GM18507 (cell line): ENCODE data around the gene TIMM8A.

Experiments
- DNase-seq: peaks from one replicate; pipeline ENCODE4 v3.0.0; 2011; ENCODE audit warnings: low read depth; ENCODE audit not compliant: insufficient read length; ENCODE audit errors: extremely low spot score
- FAIRE-seq: peaks from 2 replicates; lab custom pipeline; 2011; peaks lifted over from hg19 to GRCh38; lab: Jason Lieb, UNC

TIMM8A gene, protein sequence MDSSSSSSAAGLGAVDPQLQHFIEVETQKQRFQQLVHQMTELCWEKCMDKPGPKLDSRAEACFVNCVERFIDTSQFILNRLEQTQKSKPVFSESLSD

DNA sequence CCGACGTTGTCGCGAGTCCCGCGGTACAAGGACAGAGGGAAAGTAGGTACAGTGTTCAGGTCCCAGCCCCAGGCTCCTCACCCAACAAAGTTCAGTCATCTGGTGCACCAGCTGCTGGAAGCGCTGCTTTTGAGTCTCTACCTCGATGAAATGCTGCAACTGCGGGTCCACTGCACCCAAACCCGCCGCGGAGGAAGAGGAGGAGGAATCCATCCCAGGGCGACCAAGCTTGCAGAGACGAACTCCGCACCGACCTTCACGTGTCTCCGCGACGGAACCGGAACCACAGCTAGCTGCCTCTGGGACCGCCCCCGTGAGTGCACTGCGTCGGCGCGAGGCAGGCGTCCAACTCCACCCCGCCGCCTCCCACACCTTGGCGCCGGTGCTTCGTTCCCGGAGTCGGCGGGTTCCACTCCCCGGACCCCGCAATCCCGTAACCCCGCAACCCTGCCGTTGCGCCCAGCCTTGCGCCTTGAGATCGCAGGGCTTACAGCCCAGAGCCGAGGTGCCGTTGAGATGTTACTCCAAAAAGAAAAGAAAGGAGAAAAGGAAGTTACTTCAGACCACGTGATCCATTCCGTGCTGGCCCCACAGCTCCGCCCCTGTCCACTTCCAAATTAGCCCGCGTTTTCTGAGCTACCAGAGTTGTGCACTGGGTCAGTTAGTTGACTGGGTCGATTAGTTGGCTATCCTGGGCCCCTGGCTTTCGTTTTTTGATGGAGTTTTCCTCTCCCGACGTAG, at the start of gene TIMM8A:
Gene TIMM8A, minus strand, starts transcription at position 291 of the 741 bp plus-strand sequence. Its CDS starts 78 bp downstream, at position 213.
- DNase-seq: peak; percentile 67
- FAIRE-seq: peak; percentile 86

DNA sequence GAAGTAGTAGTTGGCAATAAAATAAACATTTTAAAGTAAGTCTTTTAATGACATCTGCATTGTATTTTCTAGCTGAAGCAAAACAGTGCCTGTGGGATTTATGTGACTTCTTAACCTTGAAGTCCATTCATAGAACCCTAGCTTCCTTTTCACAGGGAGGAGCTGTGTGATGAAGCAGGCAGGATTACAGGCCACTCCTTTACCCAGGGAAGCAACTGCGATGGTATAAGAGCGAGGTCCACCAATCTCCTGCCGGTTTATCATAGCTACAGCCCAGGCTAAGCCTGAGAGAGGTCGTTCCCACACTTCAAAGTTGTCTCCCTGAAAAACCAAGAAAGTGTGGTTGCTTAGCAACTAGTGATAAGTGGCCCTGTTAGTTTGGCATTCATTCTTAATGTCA, 49.2 kb upstream of the TIMM8A start:
- no peak for FAIRE-seq

DNA sequence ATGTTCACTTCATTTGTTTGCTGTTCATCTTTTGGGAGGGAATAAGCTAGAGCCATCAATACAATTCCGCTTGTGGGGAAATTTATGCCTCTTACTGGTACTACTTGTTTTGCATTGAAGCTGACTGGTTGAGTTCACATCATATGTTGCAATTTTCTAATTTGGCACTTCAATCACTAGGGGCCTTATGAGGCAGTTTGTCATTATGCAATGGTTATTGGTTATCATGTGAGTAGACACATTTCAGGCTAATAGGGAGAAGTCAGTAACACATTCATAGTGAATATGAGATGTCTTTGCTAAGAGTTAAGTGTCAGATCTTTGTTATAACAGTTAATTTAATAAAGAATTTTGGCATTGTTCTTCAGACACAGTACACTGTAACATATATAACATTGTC, 47.2 kb upstream of the TIMM8A start:
- no peak for DNase-seq
- FAIRE-seq: no peak

More for the DNA sequence above, 49.2 kb upstream of the TIMM8A start:
- no peak for DNase-seq

DNA sequence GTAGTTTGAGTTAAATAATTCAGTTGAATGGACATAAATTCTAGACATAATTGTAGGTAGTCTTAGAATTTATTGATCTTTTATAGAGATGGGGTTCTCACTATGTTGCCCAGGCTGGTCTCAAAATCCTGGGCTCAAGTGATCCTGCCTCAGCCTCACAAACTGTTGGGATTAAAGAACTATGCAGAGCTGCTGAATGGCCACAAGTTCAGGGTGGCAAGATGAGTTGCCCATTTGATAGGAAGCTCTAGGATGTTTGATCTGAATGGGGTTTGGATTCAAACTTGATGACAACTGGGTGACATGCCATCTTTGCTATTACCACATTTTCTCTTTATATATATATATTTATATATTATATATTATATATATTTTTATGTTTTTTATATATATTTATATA, 45.8 kb upstream of the TIMM8A start:
- no peak for DNase-seq
- no peak for FAIRE-seq

DNA sequence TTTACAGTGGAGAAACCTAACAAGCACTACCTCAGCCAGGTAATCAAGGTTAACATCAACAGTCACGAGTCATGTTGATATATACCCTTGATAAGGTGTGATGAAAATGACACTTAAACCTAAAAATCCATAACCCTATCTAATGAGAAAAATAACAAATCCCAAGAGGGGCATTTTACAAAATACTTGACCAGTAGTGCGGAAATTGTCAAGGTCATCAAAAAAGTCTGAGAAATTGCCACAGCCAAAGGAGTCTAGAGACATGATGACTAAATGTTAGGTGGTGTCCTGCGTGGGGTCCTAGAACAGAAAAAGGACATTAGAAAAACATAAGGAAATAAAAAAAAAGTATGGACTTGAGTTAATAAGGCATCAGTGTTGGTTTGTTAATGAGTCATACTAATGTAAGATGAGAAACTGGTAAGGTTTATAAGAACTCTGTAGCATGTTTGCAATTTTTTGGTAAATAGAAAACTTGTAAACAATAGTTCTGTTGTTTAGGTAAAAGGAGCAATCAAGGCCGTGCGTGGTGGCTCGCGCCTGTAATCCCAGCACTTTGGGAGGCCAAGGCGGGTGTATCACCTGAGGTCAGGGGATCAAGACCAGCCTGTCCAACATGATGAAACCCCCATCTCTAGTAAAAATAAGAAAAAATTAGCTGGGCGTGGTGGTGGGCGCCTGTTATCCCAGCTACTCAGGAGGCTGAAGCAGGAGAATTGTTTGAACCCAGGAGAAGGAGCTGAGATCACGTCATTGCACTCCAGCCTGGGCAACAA, 45.2 kb upstream of the TIMM8A start:
- FAIRE-seq (no peak), DNase-seq (no peak)

DNA sequence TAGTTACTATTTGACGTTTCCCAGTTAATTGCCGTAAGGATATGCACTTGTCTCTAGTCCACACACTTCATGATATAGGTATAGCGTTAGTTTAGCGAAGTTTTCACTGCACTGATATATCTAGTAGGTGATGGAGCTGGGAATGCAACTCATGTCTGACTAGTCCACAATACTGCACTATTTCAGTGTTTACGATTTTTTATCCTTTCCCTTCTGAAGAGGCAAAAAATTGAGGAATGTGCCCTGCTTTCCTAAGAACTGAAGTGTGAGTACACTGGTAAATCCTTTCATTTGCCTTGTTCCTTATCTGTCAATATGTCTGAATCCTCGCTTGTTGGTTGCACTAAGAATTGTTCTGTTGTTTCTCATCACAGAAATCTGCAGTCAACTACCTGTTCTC, 43.3 kb upstream of the TIMM8A start:
- DNase-seq: no peak
- no peak for FAIRE-seq

DNA sequence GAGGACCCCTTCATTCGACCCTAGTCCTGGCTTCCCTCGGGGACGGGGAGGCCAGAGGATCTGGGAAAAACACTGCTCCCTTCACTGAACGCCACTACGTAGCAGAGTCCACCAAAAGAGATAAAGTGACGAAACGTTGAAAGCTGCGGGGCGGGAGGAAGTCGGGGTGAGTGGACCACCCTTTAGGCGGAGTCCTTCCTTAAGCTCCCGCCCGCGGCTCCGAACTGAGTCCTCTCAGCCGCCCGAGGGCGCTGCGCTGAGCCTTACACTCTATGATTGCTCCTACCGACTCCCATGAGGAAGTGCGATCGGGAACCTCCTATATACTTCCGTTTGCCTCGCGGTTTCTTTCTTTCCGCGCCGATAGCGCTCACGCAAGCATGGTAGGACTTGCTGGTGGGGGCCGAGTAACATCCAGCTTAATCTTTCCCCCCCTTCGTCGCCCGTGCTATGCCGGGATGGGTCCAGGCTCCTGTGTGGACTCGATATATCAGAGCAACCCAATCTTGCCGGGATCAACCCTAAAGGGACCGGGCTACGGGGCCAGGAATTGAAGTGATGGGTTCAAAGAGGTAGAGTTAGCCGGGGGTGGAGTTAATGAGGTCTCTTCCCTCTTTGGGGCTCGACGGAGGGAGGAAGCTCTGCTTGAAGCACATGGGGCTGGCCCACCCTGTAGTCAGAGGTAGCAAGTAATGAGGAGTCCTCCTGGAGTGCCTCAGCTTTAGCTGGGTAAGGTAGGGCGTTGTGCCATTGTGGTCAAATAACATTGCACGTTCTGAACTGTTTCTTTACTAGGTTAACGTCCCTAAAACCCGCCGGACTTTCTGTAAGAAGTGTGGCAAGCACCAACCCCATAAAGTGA, 42.4 kb upstream of the TIMM8A start, which contains the start of gene RPL36A:
Gene RPL36A, plus strand, starts transcription at position 348 of the 862 bp plus-strand sequence. Its CDS starts 33 bp downstream, at position 381.
- FAIRE-seq (peak; percentile 95), DNase-seq (peak; percentile 44)

DNA sequence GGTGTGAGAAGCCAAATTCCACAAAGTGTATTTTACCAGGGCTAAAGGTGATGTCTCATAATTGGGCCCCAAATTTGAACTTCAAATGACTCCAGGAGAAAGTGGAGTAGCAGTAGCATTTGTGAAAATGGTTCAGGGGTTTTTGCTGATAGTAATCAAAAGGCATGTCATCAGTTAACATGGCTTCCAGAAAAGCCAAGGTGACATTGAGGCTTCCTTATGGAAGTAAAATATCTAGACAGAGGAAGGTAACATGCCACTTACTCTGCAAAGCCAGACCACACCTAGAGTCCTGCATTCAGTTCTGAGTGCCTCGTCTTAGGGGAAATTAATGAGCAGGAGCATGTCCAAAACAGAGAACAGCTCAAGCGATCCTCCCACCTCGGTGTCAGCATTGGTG, 40.1 kb upstream of the TIMM8A start:
- DNase-seq (no peak), FAIRE-seq (no peak)

DNA sequence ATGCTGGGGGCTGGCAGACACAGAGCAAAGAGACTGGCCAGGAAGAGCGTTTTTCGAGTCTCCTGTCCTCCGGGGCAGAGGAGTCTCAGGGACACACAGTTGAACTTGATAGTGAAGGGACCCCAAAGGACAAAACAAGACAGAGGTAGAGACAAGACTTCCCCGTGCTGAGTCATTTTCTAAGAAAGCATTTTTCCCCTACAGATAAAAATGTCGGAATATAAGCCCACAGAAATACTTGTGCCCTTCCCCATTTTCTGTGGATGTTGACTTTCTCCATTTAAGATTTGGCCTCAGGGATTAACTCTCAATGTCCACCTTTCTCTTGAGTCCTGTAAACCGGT, 38.0 kb upstream of the TIMM8A start:
- peak; percentile 9 for FAIRE-seq
- DNase-seq: no peak

DNA sequence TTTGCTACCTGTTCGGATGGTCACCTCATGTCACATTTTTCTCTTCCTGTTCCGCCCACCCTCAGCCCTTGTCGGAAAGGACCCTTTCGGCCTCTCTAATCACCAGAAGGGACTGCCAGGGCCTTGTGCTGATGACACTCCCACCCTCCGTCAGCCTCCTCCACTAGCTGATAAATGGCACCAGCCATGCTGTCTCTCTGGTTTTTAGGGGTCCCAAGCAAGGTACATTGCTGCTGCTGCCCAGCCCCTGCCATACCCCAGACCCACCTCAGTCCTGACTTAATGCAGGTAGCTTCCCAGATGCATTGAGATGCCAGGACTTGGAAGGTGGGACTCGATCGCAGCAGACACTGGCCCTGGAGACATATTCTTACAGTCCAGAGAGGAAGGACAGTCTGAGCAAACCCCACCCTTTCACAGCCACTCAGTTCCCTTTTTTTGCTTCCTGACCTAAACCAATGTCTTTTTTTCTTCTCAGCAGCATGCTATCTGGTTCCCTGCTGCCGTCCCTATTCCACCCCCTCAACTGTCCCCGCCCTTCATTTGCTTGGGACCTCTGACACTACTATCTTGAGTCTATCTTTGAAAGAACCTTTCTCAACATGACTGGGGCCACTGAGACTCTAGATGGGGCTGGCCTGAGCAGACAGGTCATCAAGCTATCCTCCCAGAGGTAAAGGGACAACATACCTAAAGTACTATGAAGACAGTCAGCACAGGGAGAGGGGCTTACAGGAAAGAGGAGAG, 37.4 kb upstream of the TIMM8A start, which contains the start of gene BTK:
Gene BTK, minus strand, starts transcription at position 397 of the 747 bp plus-strand sequence. CDS start 10,907 bp downstream, outside the sequence.
- FAIRE-seq (peak; percentile 98), DNase-seq (no peak)

DNA sequence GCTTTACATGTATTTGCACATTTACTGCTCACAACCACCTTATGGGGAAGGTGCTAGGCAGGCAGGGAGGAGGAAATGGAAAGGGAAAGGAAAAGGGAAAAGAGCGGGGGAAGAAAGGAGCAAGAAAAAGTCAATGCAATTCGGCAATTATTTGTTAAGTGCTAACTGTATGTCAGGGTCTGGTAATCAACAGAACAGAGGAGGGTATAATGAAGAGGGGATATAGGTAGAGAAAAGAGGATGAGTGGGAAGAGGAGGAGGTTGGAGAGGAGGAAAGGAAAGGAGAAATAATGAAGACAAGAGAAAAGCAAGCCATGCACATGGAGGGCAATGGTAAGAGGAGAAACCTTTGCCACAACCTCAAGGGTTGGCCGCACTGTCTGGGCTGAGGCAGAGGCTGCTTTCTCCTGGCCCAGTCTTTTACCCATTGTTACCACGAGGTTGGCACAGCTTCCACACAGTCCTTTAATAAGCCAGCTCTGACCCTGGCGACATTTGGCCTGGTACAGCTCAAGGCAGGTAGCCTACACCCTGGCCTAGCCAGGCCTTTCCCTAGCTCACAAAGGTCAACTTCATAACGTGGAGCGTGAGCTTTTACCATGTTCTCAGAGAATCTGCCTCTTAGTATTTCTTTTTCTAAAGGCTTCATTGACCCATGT, 36.6 kb upstream of the TIMM8A start:
- peak; percentile 55 for FAIRE-seq

DNA sequence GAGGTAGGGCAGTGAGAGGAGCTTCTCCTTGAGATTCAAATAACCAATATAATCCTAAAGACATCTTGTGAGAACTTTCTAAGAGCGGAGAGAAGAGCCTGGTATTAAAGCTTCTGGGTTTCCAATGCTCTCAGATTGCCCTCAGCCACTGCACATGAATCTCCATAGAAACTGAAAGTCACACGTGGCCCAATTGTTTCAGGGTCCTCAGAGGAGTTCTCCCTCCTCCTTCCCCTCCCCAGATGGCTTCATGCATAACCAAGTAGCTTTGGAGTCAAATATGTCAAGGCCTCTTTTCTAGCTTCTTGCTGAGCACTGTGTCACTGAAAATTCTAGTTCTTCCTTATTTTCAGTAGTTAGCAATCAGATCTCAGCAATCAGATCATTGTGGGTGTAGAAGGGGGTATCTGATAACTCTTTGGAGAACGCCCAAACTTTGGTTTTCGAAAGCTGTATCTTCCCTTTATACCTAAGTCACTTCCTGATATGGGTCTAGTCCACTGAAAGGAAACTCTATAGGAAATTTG, 35.2 kb upstream of the TIMM8A start:
- DNase-seq (no peak), FAIRE-seq (peak; percentile 99)

More for the DNA sequence above, 36.6 kb upstream of the TIMM8A start:
- no peak for DNase-seq

DNA sequence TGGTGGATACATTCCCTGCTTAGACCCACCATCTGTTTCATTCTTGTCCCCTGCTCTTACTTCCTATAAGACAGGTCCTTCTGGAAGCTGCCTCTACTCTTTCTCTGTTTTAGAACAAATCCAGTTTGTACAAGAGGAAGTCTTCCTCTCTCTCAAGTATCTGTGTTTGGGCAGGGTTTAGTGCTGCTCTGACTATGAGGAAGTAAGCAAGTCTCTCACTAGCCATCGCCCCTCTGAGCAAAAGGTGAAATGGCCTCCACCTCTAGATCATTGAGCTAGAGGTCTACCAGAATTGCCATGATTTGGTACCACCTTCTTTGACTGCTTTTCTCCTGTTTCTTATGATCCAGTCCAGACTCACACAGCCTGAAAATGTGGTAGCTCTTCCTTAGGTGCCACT, 29.0 kb upstream of the TIMM8A start:
- peak; percentile 5 for FAIRE-seq
- no peak for DNase-seq

DNA sequence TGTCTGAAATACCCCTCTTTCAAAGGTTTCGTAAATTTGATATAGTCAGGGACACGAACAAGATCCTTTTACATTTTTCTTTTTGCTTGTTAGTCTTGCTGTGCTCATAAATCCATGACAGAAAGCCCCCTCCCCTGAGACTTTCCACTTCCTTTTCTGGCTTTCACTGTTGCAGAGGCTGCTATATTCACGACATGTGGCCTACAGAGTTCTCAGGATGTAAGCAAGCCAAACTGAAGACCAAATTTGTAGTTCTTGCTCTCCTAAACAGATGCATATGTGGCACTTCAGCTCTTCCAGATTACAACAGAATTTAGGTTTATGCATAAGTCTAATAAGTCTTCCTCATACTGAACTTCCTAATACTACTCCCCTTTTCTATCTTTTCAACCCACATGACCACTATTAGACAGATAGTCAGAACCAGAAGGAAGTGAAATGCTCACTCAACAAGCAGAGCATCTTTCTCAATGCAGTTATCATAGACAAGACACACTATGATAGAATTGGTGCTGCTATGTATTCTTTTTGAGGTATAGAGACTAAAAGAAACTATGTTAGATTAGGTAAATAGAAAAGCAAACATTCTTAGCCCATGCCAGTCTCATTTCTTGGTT, 22.5 kb upstream of the TIMM8A start:
- FAIRE-seq: peak; percentile 75
- no peak for DNase-seq

DNA sequence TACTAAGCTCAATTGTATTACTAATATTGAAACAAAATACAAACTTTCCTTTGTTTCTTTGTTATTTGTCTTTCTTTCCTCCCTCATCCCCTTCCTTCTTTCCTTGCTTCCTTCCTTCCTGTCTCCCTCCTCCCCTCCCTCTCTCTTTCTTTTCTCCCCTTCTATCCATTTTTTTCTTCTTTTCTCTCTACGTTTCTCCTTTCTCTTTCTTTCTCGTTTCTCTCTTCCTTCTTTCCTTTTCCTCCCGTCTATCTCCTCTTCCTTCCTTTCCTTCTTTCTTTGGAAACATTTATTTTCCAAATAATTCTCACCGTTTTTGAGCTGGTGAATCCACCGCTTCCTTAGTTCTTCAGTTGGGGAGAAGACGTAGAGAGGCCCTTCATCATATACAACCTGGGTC, 21.1 kb upstream of the TIMM8A start:
- FAIRE-seq (peak; percentile 5), DNase-seq (no peak)

DNA sequence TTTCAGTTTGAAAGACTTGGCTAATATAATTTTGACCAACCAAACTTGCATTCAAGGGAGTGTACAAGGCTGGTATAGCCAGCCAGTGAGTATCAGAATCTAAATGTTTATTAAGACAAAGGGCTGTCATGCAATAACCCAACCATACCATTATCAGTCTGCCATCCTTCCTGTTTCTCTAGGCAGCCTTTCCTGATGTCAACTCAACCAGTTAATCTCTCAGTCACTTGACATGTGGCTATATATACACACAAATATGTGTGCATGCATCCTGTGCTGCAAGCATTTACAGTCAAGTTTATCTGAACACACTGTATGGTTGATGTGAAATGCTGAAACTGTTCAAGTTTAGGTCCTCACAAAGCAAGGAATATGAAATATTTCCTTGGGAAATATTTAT, 20.3 kb upstream of the TIMM8A start:
- DNase-seq: no peak
- peak; percentile 41 for FAIRE-seq

DNA sequence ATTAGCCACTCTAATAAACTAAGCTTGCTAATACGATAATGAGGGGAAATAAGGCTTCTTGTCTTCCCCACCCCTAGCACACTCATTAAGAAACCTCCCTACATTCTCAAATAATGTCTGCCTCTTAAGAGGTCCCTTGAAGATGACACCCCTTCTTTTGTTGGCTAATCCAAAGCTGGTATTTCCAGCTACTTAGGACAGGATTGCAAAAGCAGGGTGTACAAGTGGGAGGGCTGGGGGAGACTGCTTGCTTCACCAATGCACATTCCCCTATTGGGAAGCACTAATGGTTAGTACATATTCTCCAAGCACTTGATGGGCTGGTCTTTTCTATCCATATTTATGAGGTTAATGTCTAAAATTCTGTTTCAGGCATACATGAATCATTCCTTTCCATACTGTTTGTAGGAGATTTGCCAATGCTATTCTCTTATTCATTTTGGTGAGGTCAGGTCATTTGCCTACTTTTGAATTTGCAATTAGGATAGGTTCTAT, 16.8 kb upstream of the TIMM8A start:
- FAIRE-seq (no peak), DNase-seq (no peak)

DNA sequence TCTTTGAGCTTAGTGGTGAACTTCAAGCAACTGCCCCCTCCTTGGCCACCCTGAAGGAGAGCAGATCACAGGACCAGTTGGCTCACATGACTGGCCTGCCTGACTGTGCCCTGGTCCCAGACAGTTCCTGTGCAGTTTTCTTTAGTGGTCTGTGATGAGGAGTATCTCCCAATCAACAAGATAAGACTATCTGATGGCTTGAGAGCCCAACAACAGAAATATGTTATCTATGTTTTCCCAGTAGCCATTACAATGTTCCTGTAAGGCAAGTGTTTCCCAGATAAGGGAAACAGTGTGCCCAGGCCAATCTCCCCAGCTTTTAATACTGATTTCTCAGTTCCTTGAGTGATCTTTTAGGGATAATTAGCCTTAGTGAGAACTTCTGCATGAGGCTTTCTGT, 14.2 kb upstream of the TIMM8A start:
- DNase-seq (no peak), FAIRE-seq (no peak)
